PC-9 (cell line): Measurements from ENCODE around the gene RPP40. TPM values are rescaled to one million over a fixed set of nuclear protein-coding genes. Genes with fewer than 3 reads are reported as not detected.

Experiments
- BruUV-seq: library from RNA; stranded (reverse); fragments of 400-500 nt; replicated peaks from 2 replicates; lab custom pipeline; 2021; lab: Mats Ljungman, UMichigan
- CTCF ChIA-PET: fragments of 300-600 bp; sonication (Branson Sonifier 250); formaldehyde crosslinking; loops from one replicate; lab custom pipeline; 2022; ENCODE audit warnings: antibody characterized with exemption; lab: Charles Lee
- POLR2A ChIA-PET: fragments of 300-600 bp; sonication (Branson Sonifier 250); formaldehyde crosslinking; loops from one replicate; lab custom pipeline; 2022; ENCODE audit warnings: antibody characterized with exemption; ENCODE audit not compliant: unreplicated experiment; lab: Charles Lee
- DNase-seq, 2 experiments: peaks; one replicate each; pipeline versions ENCODE4 v3.0.0 to v3.0.0-alpha.2; 2015 to 2022; ENCODE audit warnings: mixed read lengths in 1 of 2
- H2AFZ ChIP-seq: fragments of 200-600 bp; sonication (generic); 2 replicates; pipeline ENCODE4 v1.8.1; 2017; ENCODE audit warnings: antibody characterized with exemption
- H3F3A ChIP-seq: fragments of 200-600 bp; sonication (generic); 2 replicates; pipeline ENCODE4 v1.8.1; 2017; ENCODE audit warnings: antibody characterized with exemption, mild to moderate bottlenecking, low read depth; ENCODE audit not compliant: insufficient read depth
- H3K27ac ChIP-seq: fragments of 200-600 bp; sonication (generic); 2 replicates; pipeline ENCODE4 v1.6.1; 2016; ENCODE audit warnings: mixed run types
- H3K27me3 ChIP-seq: fragments of 200-600 bp; sonication (generic); 2 replicates; pipeline ENCODE4 v1.6.1; 2016; ENCODE audit warnings: low read depth, mixed run types; ENCODE audit not compliant: insufficient read depth
- H3K36me3 ChIP-seq: fragments of 200-600 bp; sonication (generic); 2 replicates; pipeline ENCODE4 v1.6.1; 2016; ENCODE audit warnings: low read depth, mixed run types
- H3K4me1 ChIP-seq: fragments of 200-600 bp; sonication (generic); replicated peaks from 2 replicates; pipeline ENCODE4 v1.6.1; 2016; ENCODE audit warnings: mixed run types; ENCODE audit not compliant: insufficient read depth
- H3K4me2 ChIP-seq: fragments of 200-600 bp; sonication (generic); 2 replicates; pipeline ENCODE4 v1.6.1; 2017; ENCODE audit warnings: mixed run types
- H3K4me3 ChIP-seq: fragments of 200-600 bp; sonication (generic); 2 replicates; pipeline ENCODE4 v1.6.1; 2016; ENCODE audit warnings: mixed run types
- H3K79me2 ChIP-seq: fragments of 200-600 bp; sonication (generic); 2 replicates; pipeline ENCODE4 v1.6.1; 2017; ENCODE audit warnings: low read depth, mixed run types
- H3K9me2 ChIP-seq: fragments of 200-600 bp; sonication (generic); 2 replicates; pipeline ENCODE4 v1.8.1; 2017; ENCODE audit warnings: mild to moderate bottlenecking; ENCODE audit not compliant: insufficient read depth
- H3K9me3 ChIP-seq: fragments of 200-600 bp; sonication (generic); 2 replicates; pipeline ENCODE4 v1.8.1; 2016; ENCODE audit warnings: low read depth; ENCODE audit not compliant: insufficient read depth
- H4K20me1 ChIP-seq: fragments of 200-600 bp; sonication (generic); 2 replicates; pipeline ENCODE4 v1.8.1; 2017; ENCODE audit not compliant: insufficient read depth
- CTCF ChIP-seq: fragments of 200-600 bp; sonication (generic); conservative IDR thresholded peaks from 2 replicates; pipeline ENCODE4 v1.6.1; 2017; ENCODE audit warnings: mixed run types, antibody characterized with exemption, mild to moderate bottlenecking, moderate library complexity
- EZH2 ChIP-seq: fragments of 200-600 bp; sonication (generic); IDR thresholded peaks from 2 replicates; pipeline ENCODE4 v1.8.0; 2017; ENCODE audit warnings: antibody characterized with exemption, low read depth
- intact Hi-C: fragments of 100-400 bp; cut with micrococcal nuclease; formaldehyde crosslinking; loops from one replicate; pipeline ENCODE4 v1.10.0; 2022; ENCODE audit not compliant: unreplicated experiment
- total RNA-seq: library from RNA; stranded (reverse); gene quantifications from 2 replicates; pipeline ENCODE4 v1.2.3, GENCODE V29; 2021

RPP40 gene
- total RNA-seq, 1 experiment from 2014 or later = 21.0 TPM

- Histone ChIP-seq H3K36me3 (no peaks in the 10 kb centered on the region), H3K27ac (no peak overlapping the region), H3F3A (no peaks in the 10 kb centered on the region), H4K20me1 (no peaks in the 10 kb centered on the region), H3K9me3 (no peaks in the 10 kb centered on the region), H3K4me3 (no peak overlapping the region), H3K9me2 (no peaks in the 10 kb centered on the region), H3K4me2 (no peak overlapping the region), H2AFZ (no peak overlapping the region), H3K27me3 (no peaks in the 10 kb centered on the region), H3K4me1 (no peaks in the 10 kb centered on the region), H3K79me2 (no peaks in the 10 kb centered on the region)
- no TSS peak for BruUV-seq
- ChIA-PET CTCF (no interaction called here), POLR2A (no interaction called here)
- intact Hi-C loops = no loop called here
- no peak for DNase-seq
- TF ChIP-seq CTCF (no peak), EZH2 (no peak)
Measured at GRCh38 chr6:5023923-5024322, 20.1 kb upstream of the RPP40 start.

GRCh38 chr6:5020142-5020541, 16.3 kb upstream of the RPP40 start:
- Histone ChIP-seq H3K4me3 (no peak overlapping the region), H3K27ac (no peak overlapping the region), H3F3A (no peaks in the 10 kb centered on the region), H3K4me1 (no peaks in the 10 kb centered on the region), H3K9me2 (no peaks in the 10 kb centered on the region), H3K27me3 (no peaks in the 10 kb centered on the region), H4K20me1 (no peaks in the 10 kb centered on the region), H3K9me3 (no peaks in the 10 kb centered on the region), H3K4me2 (no peak overlapping the region), H3K36me3 (no peaks in the 10 kb centered on the region), H3K79me2 (no peaks in the 10 kb centered on the region), H2AFZ (no peak overlapping the region)
- no peak for DNase-seq
- ChIA-PET POLR2A (no interaction called here), CTCF (no interaction called here)
- intact Hi-C loops = no loop called here
- BruUV-seq = no TSS peak
- TF ChIP-seq EZH2 (no peak), CTCF (no peak)

- no peaks in the 10 kb centered on the region for H3K79me2 ChIP-seq
- no peak overlapping the region for H3K4me2 ChIP-seq
- intact Hi-C loops = no loop called here
- H3K27ac ChIP-seq = no peak overlapping the region
- no peaks in the 10 kb centered on the region for H4K20me1 ChIP-seq
- no peaks in the 10 kb centered on the region for H3F3A ChIP-seq
- H3K4me3 ChIP-seq = no peak overlapping the region
- no TSS peak for BruUV-seq
- H3K9me2 ChIP-seq = no peaks in the 10 kb centered on the region
- ChIA-PET CTCF (interaction anchor here (0.6 kb wide), 1 partner anchor 192 kb away, joined by 3 read pairs; no protein-coding TSS in a partner anchor), POLR2A (interaction anchor here (0.6 kb wide), 1 partner anchor 13 kb away, joined by 3 read pairs; no protein-coding TSS in a partner anchor)
- H3K9me3 ChIP-seq = no peaks in the 10 kb centered on the region
- H3K27me3 ChIP-seq = no peaks in the 10 kb centered on the region
- DNase-seq = no peak
- no peaks in the 10 kb centered on the region for H3K4me1 ChIP-seq
- H3K36me3 ChIP-seq = no peaks in the 10 kb centered on the region
- no peak for TF ChIP-seq EZH2
- no peak for TF ChIP-seq CTCF
- no peak overlapping the region for H2AFZ ChIP-seq
Measured at GRCh38 chr6:5014072-5014561, 10.3 kb upstream of the RPP40 start.
